Smooth muscle cell (in vitro differentiated cells): ENCODE measurements around the gene CEP63. TPM values are rescaled to one million over a fixed set of nuclear protein-coding genes. Genes with fewer than 3 reads are reported as not detected.

Experiments used
- DNase-seq: peaks from one replicate; lab custom pipeline; 2025; ENCODE audit not compliant: unreplicated experiment; lab: John Stamatoyannopoulos, UW
- H2AFZ ChIP-seq: fragments of 200-600 bp; sonication (generic); 2 replicates; pipeline ENCODE4 v1.6.0; 2016; ENCODE audit warnings: antibody characterized with exemption, low read depth, mild to moderate bottlenecking
- H3F3A ChIP-seq: fragments of 200-600 bp; sonication (generic); 2 replicates; pipeline ENCODE4 v1.6.0; 2017; ENCODE audit warnings: antibody characterized with exemption, low read depth
- H3K27ac ChIP-seq: fragments of 200-600 bp; sonication (generic); 2 replicates; pipeline ENCODE4 v1.5.1; 2016; ENCODE audit warnings: low read depth, mild to moderate bottlenecking
- H3K27me3 ChIP-seq: fragments of 200-600 bp; sonication (generic); 2 replicates; pipeline ENCODE4 v1.6.1; 2016; ENCODE audit warnings: low read depth, mild to moderate bottlenecking
- H3K36me3 ChIP-seq: fragments of 200-600 bp; sonication (generic); 2 replicates; pipeline ENCODE4 v1.5.1; 2016; ENCODE audit warnings: low read depth
- H3K4me1 ChIP-seq: fragments of 200-600 bp; sonication (generic); 2 replicates; pipeline ENCODE4 v1.5.1; 2016; ENCODE audit warnings: low read depth
- H3K4me2 ChIP-seq: fragments of 200-600 bp; sonication (generic); 2 replicates; pipeline ENCODE4 v1.6.0; 2016; ENCODE audit warnings: mild to moderate bottlenecking
- H3K4me3 ChIP-seq: fragments of 200-600 bp; sonication (generic); 2 replicates; pipeline ENCODE4 v1.5.1; 2016; ENCODE audit warnings: mild to moderate bottlenecking
- H3K79me2 ChIP-seq: fragments of 200-600 bp; sonication (generic); 2 replicates; pipeline ENCODE4 v1.6.0; 2016; ENCODE audit warnings: low read depth, mild to moderate bottlenecking
- H3K9ac ChIP-seq: fragments of 200-600 bp; sonication (generic); 2 replicates; pipeline ENCODE4 v1.6.0; 2016; ENCODE audit warnings: low read depth
- H3K9me3 ChIP-seq: fragments of 200-600 bp; sonication (generic); replicated peaks from 2 replicates; pipeline ENCODE4 v1.5.1; 2016; ENCODE audit warnings: low read depth
- H4K20me1 ChIP-seq: fragments of 200-600 bp; sonication (generic); 2 replicates; pipeline ENCODE4 v1.6.0; 2016; ENCODE audit warnings: low read depth
- WGBS: methylation state at CpG from one replicate; pipeline ENCODE4 v1.1.7; 2016; ENCODE audit warnings: low lambda C conversion rate; 5-methylcytosine and 5-hydroxymethylcytosine counted together
- polyA plus RNA-seq: library from polyadenylated mRNA; unstranded; fragments of >200 nt; fragmentation: Nextera tagmentation; extraction: Ambion mirVana; gene quantifications from 2 replicates; pipeline ENCODE4 v1.2.1, GENCODE V29; 2016
- total RNA-seq: library from RNA; depleted of rRNA; stranded (reverse); fragments of >200 nt; gene quantifications from 2 replicates; pipeline ENCODE4 v1.2.3, GENCODE V29; 2014
- TF ChIP-seq, protein P1 (sequence below): fragments of 200-600 bp; sonication (generic); IDR thresholded peaks from 2 replicates; pipeline ENCODE4 v1.5.1; 2017; ENCODE audit warnings: borderline replicate concordance, mild to moderate bottlenecking, antibody characterized with exemption; ENCODE audit not compliant: insufficient read depth, poor library complexity, severe bottlenecking

Gene CEP63
- total and polyA plus RNA-seq, 2 experiments from 2014 or later, result 16.9 to 24.5 TPM

DNA sequence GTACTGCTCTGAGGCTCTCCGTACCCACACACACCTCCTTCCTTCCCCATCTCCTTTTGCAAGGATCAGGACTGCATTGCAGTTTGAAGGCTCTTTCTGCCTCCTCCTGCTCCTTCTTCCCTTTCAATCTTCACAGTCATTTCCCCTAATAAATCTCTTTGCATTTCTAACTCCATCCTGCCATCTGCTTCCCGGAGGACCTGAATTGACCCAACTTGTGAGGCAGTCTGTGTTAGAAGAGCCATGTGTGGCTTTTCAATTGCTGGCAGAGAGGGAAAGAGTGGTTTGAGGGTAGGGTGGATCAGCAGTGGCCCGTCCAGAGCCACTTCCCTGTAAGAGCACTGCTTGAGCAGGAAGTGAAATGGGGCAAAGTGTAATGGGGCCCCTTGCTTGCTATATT, 35.9 kb upstream of the CEP63 start:
- Histone ChIP-seq H3F3A (peaks cover 8% of the 10 kb centered on the region), H3K9ac (no peak overlapping the region), H3K36me3 (no peaks in the 10 kb centered on the region), H3K79me2 (no peaks in the 10 kb centered on the region), H3K27ac (no peak overlapping the region), H3K4me3 (no peak overlapping the region), H3K9me3 (no peaks in the 10 kb centered on the region), H4K20me1 (no peaks in the 10 kb centered on the region), H3K4me1 (no peaks in the 10 kb centered on the region), H2AFZ (no peak overlapping the region), H3K4me2 (no peak overlapping the region), H3K27me3 (no peaks in the 10 kb centered on the region)
- no peak for DNase-seq
- TF ChIP-seq, protein P1, sequence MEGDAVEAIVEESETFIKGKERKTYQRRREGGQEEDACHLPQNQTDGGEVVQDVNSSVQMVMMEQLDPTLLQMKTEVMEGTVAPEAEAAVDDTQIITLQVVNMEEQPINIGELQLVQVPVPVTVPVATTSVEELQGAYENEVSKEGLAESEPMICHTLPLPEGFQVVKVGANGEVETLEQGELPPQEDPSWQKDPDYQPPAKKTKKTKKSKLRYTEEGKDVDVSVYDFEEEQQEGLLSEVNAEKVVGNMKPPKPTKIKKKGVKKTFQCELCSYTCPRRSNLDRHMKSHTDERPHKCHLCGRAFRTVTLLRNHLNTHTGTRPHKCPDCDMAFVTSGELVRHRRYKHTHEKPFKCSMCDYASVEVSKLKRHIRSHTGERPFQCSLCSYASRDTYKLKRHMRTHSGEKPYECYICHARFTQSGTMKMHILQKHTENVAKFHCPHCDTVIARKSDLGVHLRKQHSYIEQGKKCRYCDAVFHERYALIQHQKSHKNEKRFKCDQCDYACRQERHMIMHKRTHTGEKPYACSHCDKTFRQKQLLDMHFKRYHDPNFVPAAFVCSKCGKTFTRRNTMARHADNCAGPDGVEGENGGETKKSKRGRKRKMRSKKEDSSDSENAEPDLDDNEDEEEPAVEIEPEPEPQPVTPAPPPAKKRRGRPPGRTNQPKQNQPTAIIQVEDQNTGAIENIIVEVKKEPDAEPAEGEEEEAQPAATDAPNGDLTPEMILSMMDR, result no peak
- WGBS, result 76% methylated on average over 3 of the region's 3 CpGs

DNA sequence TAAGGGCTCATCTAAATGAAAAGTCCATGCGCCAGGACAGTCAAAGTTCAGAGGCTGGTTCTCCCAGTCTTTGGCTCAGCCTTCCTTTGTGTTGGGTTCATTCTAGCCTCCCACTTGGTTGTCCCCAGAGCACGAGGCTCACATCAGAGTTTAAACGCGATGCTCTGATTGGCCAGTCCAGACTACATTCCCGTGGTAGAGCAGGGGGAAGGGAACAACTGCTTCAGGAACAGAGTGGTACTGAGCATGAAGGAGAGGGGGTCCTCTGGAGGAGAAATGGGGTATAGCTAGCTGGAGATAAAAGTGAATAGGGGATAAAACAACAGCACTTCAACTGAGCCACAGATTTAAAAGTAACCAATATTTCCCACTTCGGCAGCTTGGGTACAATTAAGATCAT, 32.2 kb upstream of the CEP63 start:
- Histone ChIP-seq H3K79me2 (no peaks in the 10 kb centered on the region), H3K27ac (no peak overlapping the region), H3K4me1 (no peaks in the 10 kb centered on the region), H3K36me3 (no peaks in the 10 kb centered on the region), H3K4me3 (no peak overlapping the region), H3K9me3 (no peaks in the 10 kb centered on the region), H2AFZ (no peak overlapping the region), H3K4me2 (no peak overlapping the region), H3F3A (no peaks in the 10 kb centered on the region), H3K27me3 (no peaks in the 10 kb centered on the region), H3K9ac (no peak overlapping the region), H4K20me1 (no peaks in the 10 kb centered on the region)
- TF ChIP-seq, protein P1, result no peak
- DNase-seq, result no peak
- WGBS, result 52% methylated on average over 6 of the region's 6 CpGs

DNA sequence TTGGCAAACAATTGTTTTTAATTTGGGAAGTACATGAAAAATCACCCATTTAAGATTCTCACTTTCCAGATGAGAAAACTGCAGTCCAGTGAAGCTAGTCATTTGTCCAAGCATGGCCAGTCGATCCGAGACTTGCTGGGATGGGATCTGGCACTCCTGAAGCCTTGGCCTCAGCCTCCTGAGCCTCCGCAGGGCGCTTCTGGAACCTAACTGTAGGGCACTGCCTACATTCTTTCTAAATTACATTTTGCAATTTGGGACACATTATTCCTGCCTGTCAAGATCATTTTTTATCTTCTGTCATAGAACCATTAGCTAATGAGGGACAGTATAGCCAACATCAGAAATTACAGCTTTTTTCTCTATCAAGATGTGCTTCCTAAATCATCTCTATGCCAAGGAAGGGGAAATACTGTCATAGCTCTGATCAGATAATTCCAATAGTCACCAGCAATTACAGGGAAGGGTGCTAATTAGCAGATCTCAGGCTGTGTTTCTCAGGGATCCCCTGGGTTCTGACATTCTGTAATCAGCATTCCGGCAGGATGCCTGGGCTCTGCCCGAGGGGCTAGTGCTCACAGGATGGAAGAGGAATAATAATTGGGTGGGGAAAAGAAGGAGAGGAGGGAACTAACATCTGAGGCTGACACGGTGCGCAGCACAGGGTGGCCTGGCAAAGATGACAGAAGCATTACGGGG, 28.3 kb upstream of the CEP63 start:
- H3F3A ChIP-seq, result peaks cover 11% of the 10 kb centered on the region
- no peak overlapping the region for H2AFZ ChIP-seq
- H3K36me3 ChIP-seq, result no peaks in the 10 kb centered on the region
- TF ChIP-seq, protein P1, result no peak
- H3K9me3 ChIP-seq, result no peaks in the 10 kb centered on the region
- H3K4me1 ChIP-seq, result peaks cover 14% of the 10 kb centered on the region
- 69% methylated on average over 9 of the region's 9 CpGs for WGBS
- no peak overlapping the region for H3K4me2 ChIP-seq
- no peaks in the 10 kb centered on the region for H3K27me3 ChIP-seq
- H3K4me3 ChIP-seq, result no peak overlapping the region
- H3K79me2 ChIP-seq, result no peaks in the 10 kb centered on the region
- H4K20me1 ChIP-seq, result no peaks in the 10 kb centered on the region
- no peak overlapping the region for H3K27ac ChIP-seq
- DNase-seq, result no peak
- H3K9ac ChIP-seq, result no peak overlapping the region

DNA sequence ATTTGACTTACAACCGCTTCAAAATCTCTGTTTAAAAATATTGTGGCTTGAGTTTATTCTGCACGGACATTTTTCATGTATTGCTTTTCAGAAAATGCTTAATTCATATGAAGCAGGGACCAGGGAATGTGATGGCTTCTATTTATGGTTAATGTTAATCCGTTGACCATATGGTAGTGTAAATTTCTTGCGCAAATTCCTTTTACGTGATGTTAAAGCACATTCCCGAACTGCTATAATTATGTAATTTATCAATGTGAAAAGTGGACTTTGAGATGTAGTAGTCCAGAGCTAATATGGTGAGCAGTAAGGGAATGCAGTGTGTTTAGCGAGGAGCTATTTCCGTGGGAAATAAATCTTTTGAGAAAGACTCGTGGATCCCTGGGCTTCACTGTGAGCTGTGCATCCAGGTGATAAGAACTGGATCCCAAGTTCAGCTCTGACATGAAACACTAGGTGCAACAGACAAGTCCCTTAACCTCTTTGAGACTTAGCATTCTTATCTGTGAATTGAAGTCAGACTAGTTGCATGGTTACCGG, 27.4 kb upstream of the CEP63 start:
- Histone ChIP-seq H3K27ac (no peak overlapping the region), H3F3A (peaks cover 17% of the 10 kb centered on the region), H3K4me2 (no peak overlapping the region), H3K27me3 (no peaks in the 10 kb centered on the region), H4K20me1 (no peaks in the 10 kb centered on the region), H3K4me3 (no peak overlapping the region), H3K79me2 (no peaks in the 10 kb centered on the region), H2AFZ (no peak overlapping the region), H3K36me3 (no peaks in the 10 kb centered on the region), H3K9ac (no peak overlapping the region), H3K9me3 (no peaks in the 10 kb centered on the region), H3K4me1 (peaks cover 23% of the 10 kb centered on the region)
- TF ChIP-seq, protein P1, result no peak
- no peak for DNase-seq
- 78% methylated on average over 10 of the region's 10 CpGs for WGBS
